ENCODE measurements around the gene ADH7.
"Not testable (repeated sequence)": the region's sequence is repeated elsewhere in the genome, so short reads cannot be mapped to it uniquely, and the experiment has no call there.

ADH7 gene

DNA sequence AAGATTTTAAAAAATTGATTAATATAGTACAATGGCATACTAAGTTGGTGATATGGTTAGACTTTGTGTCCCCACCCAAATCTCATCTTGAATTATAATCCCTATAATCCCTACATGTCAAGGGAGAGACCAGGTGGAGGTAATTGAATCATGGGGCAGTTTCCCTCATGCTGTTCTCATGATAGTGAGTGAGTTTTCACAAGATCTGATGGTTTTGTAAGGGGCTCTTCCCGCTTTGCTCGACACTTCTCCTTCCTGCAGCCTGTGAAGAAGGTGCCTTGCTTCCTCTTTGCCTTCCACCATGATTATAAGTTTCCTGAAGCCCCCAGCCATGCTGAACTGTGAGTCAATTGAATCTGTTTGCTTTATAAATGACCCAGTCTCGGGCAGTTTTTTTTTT is 20.2 kb downstream of the ADH7 start:
- DNase-seq = not testable (repeated sequence)

DNA sequence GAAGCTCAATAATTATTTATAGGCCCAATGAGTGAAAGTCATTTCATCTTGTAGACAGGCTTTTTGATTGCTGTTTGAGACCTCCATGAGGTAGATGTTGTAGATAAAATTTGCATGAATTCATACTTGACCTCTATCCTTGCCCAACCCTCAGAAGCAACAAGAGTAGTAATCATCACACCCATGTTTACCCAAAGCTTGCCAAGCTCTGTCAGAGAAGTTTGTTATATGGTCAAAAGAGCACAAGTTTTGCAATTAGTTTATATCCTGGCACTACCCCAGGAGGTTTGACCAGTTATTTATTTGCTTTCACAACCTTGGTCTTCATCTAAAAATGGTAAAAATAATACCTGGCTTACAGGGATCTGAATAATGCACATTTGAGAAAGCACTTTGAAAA is 20.7 kb downstream of the ADH7 start:
- no peak for DNase-seq

DNA sequence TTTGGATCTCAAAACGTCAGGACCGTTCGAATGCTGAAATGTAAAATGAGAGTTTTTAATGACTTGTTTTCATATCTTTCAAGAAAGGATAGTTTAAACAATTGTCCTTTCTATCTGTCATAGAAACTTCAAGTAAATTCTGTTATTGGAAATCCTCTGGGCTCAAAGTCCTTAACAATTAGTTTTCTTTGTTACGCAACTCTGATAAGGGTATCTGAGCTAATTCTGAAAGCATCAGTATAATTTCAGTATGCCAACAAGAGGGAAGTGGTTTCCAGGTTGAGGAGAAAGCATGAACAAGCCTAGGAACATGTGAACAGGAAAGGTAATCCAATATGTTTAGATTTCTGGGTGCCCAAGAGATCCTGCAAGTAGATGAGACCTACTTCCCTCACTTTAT is 22.0 kb downstream of the ADH7 start:
- no peak for DNase-seq

DNA sequence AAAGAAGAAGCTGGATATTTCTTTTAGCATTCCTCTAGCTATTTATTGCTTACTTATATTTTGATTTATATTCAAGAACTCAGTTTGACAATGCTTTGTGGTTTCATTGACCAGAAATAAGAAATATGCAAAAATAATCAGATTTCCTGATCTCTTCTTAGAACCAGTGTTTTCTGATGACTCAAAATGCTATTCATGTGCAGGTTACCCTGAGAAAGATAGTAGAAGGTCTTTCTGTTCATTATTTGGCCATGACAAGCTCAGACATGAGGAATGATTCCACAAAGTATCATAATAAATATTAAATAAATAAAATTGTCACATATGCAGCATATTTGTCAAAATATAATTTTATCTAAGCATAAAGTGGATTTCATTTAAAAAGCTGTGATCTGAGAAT is 24.1 kb downstream of the ADH7 start:
- no peak for DNase-seq

DNA sequence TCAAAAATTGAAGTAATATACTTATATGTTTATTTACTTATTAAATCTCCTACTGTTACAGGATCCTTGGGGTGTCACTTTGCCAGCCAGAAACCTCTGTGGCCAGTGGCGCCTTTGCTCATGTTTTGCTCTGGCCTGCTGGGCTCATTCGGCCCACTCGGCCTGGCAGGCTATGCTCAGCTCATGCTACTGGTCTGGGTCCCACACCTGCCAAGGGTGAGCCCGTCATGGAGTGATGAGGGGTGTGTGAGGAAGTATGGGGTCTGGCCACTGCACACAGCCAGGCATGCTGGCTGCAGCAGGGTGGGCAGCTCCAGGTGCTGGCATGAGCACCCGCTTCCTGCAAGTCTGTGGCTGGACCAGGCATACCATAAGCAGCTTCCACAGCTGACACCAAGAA is 25.1 kb downstream of the ADH7 start:
- DNase-seq = no peak

DNA sequence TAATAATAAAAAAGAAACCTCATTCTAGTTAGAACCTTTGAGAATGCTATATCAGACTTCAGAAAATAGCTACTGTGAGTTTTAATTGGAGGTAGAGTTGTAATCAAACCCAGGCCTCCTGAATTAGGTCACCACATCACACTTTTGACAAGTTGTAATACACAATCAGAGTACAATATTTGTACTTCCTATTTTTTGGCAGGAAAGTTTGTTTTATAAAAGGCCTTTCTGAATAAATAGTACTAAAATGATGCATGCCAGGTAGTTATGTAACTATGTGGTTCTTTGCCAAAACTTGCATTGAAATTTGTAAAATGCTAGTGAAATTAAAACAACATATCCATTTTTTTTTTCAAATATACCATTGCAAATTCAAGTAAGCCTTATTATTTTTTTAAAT is 26.8 kb downstream of the ADH7 start:
- DNase-seq = no peak

DNA sequence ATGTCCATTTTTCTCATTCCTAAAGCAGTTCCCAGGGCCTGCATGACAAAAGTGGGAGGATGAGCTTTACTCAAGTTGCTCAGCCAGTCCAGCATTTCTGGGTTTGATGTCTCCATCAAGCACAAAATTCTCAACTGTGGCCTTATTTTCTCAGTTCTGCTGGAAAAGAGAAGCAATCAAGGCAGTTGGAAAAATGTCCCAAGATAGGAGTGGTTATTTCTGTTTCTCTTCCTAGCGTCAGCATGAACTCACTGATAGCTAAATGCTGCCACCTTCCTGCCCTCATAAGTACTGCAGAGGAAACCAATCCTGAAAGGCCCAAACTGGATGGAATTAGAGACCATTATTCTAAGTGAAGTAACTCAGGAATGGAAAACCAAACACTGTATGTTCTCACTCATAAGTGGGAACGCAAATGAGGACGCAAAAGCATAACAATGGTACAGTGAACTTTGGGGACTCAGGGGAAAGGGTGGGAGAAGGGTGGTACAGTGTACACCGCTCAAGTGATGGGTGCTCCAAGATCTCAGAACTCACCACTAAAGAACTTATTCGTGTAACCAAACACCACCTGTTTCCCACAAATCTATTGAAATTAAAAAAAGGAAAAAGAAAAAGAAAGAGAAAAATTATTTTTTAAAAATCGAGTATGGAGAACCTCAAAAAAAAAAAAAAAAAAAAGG is 29.6 kb downstream of the ADH7 start:
- peak; percentile 8 to 52 (median 27) for DNase-seq

DNA sequence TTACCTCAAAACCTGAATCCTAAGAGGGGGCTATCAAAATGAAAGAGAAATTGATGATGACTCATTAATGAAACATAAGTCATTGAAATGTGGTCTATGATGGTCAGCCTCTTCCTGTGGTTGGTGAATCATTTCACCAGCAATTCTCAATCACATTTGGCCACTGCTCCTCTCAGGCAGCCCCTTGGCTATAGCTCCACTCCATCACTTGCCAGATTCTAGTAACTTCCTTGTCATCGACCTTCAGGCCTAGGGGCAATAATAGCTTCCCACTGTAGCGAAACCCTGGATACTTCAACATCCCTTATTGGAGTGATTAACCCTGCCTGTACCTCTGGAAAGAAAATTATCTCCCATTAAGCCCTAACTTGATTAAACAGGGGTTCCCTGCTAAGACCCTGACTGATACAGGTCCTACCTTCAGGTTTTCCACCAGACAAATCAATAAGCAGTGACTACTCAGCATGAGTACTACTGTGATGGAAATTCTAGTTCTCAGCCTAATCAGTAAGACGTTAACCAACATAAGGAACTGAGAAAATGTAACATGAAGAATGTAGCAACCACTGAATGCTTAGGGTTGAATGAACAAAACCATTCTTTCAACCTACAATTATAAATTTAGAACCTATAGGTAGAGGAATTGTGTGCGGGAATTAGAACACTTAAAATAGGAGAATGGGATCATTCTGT is 30.4 kb downstream of the ADH7 start:
- peak in 1 of 5 donors; percentile 54 for DNase-seq

DNA sequence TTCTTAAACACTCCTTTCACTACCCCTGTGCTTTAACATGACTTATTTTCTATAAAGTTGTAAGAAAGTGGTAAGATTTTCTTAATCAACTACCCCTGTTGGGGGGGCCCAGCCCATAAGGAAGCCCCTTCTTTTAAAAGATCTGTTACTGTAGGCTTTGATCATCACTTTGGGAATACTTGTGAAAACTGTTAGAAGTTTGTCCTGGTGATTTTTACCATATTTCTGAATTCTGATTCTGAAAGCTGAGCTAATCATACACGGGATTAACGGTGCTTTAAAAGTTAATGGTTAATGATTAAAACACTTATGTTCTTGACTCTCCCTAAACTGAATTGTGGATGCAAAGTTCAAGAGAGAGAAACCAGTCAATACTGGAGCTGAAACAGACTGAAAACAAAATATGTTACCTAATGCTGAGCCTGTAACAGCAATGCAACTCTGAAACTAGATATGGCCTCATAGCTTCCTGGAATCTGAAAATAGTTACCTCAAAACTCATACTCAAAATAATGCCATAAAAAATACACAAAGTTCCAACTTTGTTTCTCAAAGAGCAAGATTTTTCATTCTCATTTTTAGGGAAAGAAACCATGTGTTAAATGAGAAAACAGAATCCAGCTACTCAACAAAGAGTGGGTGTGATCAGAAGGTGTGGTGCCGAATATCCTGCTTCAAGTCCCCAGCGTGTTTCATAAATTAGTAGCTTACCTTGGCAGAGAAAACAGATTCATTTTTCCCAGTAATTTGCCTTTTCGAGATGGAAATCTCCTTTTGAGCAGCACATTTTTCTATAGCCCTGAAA is 31.6 kb downstream of the ADH7 start:
- peak in 1 of 5 donors; percentile 18 for DNase-seq

DNA sequence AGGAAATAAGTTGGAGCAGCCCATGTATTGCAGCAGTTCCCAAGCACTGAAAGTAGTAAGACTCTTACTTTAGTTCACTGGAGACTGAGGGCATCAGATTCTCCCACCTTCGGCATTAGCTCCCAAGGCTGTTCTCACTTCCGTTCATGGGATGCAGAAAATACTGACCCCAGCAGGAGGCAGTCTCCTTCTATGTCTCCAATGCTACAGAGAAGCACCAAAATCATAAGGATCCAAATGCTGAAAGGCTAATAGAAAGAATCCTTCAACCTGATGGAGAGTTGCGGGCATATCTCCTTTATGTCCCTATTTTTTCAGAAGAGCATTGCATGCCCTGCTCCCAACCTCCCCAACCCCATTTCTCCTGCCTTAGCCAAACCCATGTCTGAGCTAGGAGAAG is 32.4 kb downstream of the ADH7 start:
- no peak for DNase-seq

DNA sequence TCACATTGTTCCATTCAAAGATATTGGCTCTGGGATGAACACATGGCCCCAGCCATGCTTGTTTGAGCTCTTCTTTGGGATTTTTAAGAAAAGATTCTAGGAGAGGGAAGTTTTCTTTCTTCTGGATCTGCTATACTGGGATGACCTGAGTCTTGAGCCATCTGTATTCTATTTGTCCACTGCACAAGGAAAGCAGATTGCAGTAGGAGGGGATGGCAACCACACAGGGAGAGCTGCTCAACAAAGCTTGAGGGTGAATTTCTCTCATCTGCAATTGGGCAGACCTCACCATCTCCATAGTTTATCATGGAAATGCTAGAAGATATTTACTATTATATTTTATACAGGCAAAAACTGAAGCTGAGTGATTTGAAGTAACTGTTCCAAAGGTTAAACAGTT is 34.3 kb downstream of the ADH7 start:
- no peak for DNase-seq

DNA sequence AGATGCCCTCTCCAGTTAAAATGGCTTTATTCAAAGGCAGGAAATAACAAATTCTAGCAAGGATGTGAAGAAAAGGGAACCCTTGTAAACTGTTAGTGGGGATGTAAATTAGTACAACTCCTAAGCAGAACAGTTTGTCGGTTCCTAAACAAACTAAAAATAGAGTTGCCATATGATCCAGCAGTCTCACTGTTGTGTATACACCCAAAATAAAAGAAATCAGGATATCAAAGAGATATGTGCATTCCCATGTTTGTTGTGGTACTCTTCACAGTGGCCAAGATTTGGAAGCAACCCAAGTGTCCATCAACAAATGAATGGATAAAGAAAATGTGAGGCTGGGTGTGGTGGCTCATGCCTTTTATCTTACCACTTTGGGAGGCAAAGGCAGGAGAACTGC is 36.1 kb downstream of the ADH7 start:
- no peak for DNase-seq

DNA sequence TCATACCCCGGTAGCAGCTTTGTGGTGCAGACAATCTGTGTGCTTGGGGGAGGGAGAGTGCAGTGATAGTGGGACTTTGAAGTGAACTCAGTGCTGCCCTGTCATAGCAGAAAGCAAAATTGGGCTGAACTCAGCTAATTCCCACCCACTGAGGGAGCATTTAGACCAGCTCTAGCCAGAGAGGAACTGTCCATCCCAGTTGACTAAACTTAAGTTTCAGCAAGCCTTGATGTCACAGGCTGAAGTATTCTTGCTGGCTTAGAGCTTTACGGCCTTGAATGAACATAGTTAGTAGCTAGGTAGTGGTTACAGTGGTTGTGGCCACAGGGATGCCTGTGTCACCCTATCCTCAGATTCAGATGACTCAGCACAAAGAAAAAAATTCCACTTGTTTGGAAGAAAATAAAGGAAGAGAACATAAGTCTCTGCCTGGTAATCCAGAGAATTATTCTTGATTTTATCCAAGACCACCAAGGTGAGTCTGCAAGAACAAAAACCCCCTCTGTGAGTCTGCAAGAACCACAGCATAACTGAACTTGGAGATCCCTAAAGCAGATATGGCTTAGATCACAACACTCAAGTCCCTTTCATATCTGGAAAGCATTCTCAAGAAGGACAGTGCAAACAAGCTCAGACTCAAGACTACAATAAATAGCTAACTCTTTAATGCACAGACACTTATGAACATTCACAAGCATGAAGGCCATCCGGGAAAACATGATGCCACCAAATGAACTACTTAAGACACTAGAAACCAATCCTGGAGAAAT is 39.4 kb downstream of the ADH7 start:
- no peak for DNase-seq

DNA sequence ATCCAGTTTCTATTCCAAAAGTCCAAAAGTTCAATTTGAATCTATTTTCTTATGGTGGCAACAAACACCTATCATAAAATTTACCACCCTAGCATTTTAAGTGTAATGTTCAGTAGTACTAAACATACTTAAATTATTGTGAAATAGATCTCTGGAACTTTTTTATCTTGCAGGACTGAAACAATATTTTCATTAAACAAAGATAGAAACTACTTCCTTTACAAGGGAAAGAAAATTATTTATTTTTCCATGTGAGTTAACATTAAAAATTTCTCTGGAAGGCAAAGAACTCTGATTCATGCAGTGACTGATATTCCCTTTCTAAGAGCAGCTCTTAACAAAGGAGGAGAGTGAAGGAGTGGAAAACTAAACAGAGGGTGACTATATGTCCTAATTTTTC is 40.2 kb downstream of the ADH7 start:
- no peak for DNase-seq

DNA sequence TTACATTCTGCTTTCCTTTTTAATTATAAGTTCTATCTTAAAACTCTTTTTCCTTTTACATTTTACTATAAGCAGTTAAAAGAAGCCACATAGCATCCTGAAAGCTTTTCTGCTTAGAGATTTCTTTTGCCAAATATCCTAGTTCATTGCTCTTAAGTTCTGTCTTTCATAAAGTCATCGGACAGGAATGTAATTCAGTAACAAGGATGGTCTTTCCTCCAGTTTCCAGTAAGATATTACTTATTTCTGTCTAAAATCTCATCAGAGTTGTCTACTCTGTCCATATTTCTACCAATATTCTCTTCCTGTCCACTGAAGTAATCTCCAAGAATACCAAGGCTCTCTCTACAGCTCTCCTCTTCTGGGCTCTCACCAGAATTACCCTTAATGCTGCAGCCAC is 45.1 kb downstream of the ADH7 start:
- DNase-seq = no peak

DNA sequence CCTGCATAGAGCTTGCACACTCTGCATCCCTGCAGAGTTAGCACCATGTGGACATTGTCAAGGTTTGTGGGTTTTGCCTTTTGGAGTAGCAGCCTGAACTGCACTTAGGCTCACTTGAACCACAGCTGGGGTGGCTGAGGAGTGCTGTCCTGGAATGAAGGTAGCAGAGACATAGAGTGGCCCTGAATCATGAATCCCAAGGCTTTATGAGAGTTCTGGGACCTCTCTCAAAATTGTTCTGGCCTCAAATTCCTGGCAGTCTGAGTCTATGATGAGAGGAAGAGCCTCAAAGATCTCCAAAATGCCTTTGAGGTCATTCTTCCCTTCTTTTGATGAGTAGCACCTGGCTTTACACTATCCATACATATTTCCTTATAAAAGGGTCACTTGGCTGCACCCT is 45.5 kb downstream of the ADH7 start:
- no peak for DNase-seq

DNA sequence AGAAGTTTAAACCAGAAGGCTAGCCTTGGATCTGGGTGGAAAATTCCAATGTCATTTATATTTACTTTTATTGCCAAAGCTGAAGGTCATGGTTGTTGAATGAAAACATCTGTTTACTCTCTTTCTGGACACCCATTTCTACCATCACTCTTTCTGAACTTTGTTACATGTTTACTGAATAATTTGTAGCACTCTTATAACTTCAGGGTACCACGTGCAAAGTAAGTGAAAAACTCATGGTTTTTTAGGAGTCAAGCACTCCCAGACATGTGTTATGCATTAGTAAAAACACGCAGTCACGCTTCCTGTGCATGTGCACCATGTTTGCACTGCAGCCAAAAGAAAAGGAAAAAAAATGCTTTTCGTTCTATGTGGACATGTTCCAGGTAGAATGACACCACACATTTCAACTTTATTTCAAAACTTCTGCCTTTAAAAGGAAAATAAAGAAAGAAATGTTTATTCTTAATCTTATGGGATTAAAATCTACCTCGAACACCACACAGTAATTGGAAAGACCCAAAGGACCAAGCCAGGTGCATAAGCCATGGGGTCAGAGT is 51.2 kb downstream of the ADH7 start:
- no peak for DNase-seq

DNA sequence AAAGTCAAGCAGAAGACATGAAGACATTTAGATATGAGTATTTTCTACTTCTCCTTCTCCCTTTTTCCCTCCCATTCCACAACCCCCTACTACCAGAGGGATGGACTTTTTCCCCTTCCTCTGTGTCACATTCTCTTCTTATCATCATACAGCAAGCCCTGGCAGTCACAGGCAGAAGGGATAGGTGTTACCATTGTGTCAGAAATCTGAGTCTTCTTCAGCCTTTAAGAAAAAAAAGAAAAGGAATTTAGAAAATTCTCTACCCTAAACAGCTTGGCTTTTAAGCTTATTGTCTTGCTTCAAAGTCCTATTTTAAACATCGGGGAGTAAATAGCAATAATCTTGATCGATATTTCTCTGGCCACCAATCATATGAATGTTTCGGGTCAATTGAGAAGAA is 51.7 kb downstream of the ADH7 start:
- no peak for DNase-seq

DNA sequence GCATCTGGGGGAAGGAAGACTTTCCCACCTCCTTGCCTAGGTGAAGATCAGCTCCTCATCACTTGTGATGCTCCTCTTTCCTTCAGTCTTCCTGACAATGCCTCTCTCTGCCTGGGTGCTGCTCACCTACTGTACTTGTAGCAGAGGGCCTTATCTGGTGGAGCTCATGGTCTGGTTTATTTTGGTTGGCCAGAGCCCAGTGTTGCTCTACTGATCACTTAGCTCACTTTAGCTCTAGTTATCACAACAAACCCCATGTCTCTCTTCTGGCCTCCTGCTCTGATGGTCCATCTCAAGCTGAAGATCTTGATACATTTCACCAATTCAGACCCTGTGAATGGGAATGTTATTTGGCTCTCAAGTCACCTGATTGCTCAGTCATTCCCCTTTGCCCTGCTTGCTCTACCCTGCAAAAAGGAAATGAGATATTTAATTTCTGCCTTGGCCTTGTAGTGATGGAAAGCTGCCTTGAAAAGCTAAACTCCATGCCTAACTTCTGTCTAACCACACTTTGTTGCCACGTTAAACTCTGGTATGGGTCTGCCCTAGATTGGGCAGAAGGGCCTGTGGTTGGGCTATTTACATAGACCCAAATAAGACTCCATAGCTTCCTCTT is 52.3 kb downstream of the ADH7 start:
- DNase-seq = no peak

DNA sequence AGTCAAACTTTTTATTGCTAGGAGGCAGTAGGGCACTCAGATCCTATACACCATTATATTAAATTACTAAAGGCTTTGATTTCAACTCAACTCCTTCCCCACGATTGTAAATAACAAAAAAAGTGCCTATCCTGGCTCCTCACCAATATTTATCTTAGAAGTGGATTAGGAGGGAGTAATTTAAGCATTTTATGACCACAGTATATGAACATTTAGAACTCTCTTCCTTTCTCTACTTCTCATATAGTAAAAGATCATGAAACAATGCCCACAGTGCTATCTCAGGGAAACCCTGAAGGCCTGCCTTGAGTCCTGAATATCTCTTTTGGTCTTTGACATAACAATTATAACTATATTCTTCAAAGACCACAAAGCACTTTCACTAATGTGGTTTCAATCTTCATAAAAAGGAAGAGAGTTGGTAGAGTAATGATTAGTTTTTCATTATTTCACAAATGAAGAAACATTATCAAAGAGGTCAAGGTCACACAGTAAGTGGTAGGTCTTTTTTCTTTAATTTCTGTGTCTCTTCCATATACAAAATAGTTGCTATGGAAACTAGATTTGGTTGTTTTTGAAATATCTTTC is 53.5 kb downstream of the ADH7 start:
- no peak for DNase-seq

DNA sequence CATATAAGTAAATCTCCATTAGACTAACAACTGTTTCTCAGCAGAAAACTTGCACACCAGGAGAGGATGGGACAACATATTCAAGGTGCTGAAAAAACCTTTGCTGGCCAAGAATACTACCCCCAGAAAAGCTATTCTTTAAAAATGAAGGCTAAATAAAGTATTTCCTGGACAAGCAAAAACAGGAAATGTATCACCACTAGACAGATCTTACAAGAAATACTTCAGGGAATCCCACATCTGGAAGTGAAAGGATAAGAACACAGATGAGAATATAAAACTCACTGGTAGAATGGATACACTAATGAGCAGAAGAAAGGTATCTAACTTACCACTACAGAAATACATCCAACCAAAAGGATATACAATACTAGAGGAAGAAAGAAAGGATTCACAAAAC is 55.6 kb downstream of the ADH7 start:
- DNase-seq = no peak

DNA sequence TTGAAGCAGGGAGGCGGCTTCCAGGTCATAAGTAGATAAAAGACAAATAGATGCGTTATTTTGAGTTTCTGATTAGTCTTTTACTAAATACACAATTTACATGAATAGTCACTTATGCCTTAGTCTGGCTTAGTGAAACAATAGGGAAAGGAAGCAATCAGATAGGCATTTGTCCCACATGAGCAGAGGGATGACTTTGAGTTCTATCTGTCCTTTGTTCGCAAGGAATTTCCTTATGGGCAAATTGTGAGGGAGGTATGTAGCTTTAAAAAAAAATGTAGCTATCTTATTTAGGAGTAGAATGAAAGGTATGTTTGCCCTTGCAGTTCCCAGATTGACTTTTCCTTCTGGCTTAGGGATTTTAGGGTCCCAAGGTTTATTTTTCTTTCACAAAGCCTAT is 56.3 kb downstream of the ADH7 start:
- DNase-seq = no peak
